HG03571 (cell line): ENCODE measurements around the gene SPTB.

ENCODE experiments used
- ATAC-seq: cut with Tn5 transposase; IDR thresholded peaks from one replicate; pipeline ENCODE4 v1.9.1; 2021; ENCODE audit not compliant: unreplicated experiment

The SPTB gene

GRCh38 chr14:64889352-64889751, 9.6 kb upstream of the SPTB start:
- ATAC-seq, result no peak

DNA sequence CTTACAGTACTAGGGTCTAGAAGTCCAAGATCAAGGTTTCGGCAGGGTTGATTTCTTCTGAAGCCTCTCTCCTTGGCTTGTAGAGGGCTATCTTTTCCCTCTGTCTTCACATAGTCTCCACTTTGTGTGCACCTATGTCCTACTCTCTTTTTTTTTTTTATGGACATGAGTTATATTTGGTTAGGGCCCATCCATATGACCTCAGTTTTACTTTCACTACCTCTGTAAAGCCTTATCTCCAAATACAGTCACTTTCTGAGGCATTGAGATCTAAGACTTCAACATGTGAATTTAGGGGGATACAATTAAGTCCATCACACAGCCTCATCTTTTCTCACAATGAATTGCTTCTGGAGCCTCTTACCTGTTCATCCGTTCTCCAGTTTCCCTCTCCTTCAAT, 5.9 kb upstream of the SPTB start:
- ATAC-seq, result no peak

GRCh38 chr14:64880221-64881121, 764 bp upstream of the SPTB start:
- no peak for ATAC-seq

- ATAC-seq, result no peak
Observed at GRCh38 chr14:64878837-64879634, 671 bp downstream of the SPTB start.

DNA sequence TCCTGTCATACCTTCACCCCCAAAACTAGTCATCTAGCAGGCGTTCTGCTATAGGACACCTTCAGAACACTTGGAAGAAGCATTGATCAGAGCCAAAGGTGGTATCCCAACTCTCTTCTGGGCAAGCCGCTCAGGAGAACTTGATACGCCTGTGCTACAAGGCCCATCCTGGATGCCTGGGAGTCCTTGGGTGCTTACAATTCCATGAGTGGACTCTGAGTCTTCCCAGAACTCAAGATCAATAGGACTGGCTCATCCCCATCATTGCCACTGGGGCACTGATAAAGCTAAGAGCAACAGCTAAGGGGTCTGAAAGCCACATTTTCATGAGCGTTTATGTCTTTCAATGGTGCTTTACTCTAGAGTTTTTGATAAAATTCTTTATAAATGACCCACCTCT, 1.9 kb downstream of the SPTB start:
- no peak for ATAC-seq

- no peak for ATAC-seq
Observed at GRCh38 chr14:64875350-64875749, 4.4 kb downstream of the SPTB start.

- ATAC-seq, result no peak
Observed at GRCh38 chr14:64873506-64874219, 6.0 kb downstream of the SPTB start.

- no peak for ATAC-seq
Observed at GRCh38 chr14:64871344-64871743, 8.4 kb downstream of the SPTB start.

GRCh38 chr14:64870160-64870559, 9.5 kb downstream of the SPTB start:
- ATAC-seq, result no peak

DNA sequence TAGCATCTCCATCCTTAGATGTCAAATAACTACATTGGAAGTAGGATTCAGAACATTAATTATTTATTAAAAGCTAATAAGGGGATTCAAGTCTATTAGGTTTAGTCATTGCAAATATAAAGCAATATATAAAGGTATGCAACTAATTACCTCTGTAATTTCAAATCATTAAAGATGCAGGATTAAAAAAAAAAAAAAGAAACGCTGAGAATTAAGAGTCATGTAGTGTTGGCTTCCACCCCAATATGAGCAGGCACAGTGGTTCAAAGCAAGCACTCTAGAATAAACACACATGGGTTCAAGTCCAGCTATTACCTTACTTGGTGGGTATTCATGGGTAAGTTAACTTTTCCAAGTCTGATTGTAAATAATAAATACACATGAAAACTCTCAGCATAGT, 10.9 kb downstream of the SPTB start:
- ATAC-seq, result no peak

GRCh38 chr14:64868379-64868778, 11.3 kb downstream of the SPTB start:
- no peak for ATAC-seq

- no peak for ATAC-seq
Observed at GRCh38 chr14:64867182-64867581, 12.5 kb downstream of the SPTB start.

DNA sequence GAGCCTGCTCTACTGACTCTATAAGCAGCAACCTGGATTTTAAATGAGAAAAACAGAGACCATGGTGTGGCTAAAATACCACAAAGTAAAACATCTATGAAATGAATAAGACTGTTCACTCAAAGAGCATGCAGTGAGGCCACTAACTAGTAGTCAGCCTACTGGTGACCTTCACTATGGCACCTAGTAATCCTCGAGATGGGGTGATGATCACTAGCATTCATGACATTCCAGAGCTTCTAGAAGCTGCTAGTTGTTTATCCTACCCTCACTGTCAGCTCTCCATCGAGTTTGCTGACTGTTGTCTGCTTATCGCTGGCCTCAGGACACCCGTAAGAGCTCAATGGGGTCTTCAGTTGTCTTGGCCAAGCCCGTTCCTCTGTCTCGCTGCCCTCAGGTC, 13.7 kb downstream of the SPTB start:
- no peak for ATAC-seq

- no peak for ATAC-seq
Observed at GRCh38 chr14:64865109-64865508, 14.6 kb downstream of the SPTB start.

DNA sequence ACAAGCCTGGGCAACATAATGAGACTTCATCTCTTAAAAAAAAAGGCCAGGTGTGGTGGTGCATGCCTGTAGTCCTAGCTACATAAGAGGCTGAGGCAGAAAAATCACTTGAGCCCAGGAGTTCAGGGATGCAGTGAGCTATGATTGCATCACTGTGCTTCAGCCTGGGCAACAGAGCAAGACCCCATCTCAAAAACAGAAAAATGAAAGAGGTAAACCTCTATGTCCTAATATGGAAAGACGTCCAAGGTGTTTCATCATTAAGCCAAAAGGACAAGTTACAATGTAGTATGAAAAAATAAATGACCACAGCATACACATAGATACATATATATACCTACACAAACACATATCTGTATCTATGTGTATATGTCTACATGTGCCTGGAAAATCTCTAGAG, 15.4 kb downstream of the SPTB start:
- no peak for ATAC-seq

- ATAC-seq, result no peak
Observed at GRCh38 chr14:64861916-64862315, 17.8 kb downstream of the SPTB start.

GRCh38 chr14:64860039-64860438, 19.7 kb downstream of the SPTB start:
- no peak for ATAC-seq

- ATAC-seq, result no peak
Observed at GRCh38 chr14:64857979-64858744, 21.5 kb downstream of the SPTB start.

DNA sequence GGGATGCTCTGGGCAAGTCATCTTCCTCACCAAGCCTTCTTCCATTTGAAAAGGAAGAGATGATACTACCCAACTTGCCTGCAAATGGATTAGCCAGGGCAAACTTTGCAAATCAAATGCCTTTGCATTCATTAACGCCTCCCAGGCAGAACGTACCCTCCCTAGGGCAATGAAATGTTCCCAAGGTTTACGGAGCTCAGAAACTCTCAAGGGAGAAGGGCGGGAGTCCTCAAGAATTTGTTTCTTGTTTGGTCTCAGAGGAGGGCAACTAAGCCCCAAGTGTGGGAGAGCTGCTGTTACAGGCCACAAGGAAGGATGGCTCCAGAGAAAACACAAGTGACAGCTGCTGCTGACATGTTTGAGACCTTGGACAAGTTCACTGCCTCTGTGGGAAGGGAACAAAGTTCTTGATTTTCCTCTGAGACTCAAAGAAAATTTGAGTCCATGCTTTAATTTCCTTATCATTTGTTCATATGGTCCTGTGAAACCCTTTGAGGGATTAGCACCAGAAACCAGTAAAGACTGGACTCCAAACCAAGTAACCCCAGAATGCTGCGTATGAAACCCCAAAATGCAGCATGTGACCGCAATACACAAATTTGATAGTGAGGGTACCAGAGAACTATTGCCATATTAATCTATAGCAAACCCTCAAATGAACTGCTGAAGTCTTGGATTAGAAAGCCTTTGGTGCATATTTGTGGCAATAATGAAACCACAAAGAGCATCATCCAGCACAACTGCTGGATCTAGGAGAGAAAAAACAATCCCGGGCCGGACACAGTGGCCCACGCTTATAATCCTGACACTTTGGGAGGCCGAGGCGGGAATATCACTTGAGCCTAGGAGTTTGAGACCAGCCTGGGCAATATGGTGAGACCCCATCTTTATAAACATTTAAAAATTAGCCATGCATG, 22.9 kb downstream of the SPTB start:
- no peak for ATAC-seq
